GM19463 (cell line): ENCODE measurements around the gene SLC9C2.
"Not testable (repeated sequence)": the region's sequence is repeated elsewhere in the genome, so short reads cannot be mapped to it uniquely, and the experiment has no call there.

Experiments used
- ATAC-seq: cut with Tn5 transposase; IDR thresholded peaks from one replicate; pipeline ENCODE4 v1.9.1; 2021; ENCODE audit warnings: mild to moderate bottlenecking, moderate library complexity; ENCODE audit not compliant: unreplicated experiment

The SLC9C2 gene, protein sequence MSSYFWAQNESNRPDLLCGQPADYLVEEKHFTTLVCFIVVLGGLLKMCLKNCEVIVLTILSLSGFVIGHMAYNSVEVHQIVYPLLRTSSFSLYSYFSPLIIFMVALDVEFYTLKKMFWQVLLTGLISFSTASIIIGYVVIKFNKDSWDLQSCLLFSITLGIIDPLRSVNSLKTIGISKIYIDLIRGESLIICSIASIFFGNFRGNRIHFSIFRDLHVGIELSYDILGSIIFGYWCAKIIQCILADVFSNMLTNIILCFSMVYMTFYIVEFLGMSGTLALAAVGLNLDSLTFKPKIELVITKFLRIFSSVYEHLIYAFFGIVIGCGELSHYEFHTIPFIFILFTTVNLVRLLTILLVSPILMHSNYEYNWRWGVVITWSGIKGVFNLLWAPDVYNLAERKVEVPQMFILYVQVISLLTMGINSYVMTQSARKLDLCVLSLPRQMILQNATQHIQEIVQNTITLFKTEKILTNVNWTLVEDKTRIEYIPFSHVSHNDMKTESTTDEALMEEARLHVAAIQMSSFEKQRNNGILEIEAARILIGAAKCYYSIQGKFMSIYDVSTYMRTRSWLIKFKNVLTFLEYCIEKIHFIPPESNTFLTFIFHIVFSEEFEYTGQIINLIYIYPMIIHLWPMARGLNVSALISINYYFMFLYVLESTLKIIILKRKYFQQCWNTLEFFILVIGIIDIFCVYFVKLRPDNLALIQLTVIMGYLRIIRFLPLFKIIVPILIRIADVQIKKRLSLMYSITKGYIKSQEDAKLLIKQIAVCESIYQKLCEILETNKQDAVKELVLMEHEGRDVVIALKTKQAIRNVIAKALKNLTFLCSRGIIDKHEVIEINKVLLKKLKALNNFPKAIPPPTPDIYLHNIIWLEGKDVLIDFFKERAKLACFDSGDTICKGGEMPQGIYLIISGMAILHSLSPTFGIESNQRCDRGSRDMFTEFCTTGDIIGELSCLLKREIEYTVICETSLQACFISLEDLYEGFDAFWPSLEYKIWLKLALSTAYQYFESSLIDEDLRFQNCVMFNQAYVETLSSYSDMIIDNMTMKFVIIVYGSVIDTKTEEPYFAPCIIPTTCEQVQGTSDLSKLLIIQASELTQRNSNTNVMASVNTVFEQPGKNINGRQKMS

DNA sequence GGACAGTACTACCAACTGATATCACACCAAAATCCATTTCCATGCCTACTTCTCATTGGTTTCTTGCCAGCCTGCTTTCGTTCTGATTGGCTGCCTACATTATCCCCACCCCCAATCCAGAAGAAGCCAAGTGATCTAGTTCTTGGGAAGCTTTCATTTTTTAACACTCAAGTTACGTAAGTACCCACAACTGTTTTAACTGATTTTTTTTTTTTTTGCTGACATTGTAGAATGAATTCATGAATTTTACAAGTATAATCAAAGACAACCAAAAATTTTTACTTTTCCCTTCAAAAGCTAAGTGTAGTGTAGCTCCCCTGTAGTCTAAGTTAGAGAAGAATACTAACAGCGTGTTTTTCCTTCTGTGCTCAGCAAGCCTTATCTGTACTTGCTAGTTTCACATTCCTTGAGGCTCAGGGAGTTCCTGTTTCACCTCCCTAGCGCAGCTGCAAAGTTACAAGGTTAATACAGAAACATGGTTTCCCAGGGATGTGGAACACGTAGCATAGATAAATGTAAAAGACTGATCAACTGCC is at the start of gene SLC9C2:
Gene SLC9C2, minus strand, starts transcription at position 17 of the 536 bp plus-strand sequence. CDS start 1,296 bp downstream, outside the sequence.
- no peak for ATAC-seq

- ATAC-seq = no peak
Measured at GRCh38 chr1:173648880-173649605, 46.2 kb upstream of the SLC9C2 start.

DNA sequence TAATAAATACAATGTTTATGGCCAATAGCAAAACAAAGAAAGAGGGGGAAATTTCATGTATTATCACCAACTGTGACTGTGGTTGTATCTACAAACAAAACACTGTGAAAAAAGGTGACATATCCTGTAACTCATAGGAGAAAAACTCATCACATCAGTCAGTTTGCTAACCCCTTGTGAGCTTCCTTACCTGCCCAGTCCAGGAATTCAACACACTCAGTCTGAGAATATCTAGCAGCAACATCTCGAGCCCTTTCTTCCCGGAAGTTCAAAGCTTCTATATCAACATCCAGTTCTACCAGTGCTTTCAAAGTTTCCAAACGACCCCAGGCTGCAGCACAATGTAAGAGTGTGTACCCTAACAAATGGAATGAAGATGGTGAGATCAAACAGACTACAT is 43.8 kb upstream of the SLC9C2 start:
- ATAC-seq = no peak

DNA sequence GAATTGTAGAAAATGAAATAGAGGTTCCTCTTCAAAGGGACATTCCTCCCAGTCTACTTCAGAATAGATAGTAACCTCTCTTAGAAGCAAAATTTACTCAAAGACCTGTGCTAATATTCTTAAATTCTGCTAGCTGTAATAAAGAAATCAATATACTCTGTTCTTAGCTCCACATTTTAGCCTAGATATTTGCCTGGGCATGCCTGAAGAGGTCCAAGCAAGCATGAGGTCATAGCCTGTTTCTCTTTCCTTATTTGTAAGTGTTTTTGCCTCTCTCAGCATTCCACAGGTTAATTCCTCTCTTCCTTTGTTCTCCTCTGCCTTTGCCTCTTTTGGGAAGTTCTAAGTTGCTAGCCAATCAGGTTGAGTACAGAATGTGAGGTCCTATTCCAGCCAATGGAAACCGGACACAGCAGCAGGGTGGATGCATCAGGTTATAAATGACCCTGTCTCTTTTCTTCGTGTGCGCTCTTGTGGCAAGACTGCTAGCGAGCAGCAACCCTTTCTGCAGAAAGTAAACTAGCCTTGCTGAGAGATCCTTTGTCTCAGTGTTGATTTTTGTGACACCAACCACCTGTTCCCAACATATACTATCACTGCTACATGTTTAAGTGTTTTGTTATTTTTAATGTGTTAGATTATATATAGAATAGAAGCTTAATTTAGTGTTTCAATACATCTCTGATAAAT is 39.7 kb upstream of the SLC9C2 start:
- ATAC-seq = not testable (repeated sequence)

DNA sequence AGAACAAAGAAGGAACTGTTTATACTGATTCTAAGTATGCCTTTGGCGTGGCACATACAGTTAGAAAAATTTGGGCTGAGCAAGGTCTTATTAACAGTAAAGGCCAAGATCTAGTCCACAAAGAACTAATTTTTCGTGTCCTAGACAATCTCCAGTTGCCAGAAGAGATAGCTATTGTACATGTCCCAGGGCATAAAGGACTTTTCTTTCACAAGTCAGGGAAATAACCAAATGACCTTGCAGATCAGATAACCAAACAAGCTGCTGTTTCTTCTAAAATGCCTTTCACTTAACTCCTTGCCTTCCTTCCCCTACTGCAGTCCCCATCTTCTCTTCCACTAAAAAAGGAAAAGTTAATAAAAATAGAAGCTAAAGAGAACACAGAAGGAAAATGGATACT is 36.2 kb upstream of the SLC9C2 start:
- ATAC-seq = no peak

DNA sequence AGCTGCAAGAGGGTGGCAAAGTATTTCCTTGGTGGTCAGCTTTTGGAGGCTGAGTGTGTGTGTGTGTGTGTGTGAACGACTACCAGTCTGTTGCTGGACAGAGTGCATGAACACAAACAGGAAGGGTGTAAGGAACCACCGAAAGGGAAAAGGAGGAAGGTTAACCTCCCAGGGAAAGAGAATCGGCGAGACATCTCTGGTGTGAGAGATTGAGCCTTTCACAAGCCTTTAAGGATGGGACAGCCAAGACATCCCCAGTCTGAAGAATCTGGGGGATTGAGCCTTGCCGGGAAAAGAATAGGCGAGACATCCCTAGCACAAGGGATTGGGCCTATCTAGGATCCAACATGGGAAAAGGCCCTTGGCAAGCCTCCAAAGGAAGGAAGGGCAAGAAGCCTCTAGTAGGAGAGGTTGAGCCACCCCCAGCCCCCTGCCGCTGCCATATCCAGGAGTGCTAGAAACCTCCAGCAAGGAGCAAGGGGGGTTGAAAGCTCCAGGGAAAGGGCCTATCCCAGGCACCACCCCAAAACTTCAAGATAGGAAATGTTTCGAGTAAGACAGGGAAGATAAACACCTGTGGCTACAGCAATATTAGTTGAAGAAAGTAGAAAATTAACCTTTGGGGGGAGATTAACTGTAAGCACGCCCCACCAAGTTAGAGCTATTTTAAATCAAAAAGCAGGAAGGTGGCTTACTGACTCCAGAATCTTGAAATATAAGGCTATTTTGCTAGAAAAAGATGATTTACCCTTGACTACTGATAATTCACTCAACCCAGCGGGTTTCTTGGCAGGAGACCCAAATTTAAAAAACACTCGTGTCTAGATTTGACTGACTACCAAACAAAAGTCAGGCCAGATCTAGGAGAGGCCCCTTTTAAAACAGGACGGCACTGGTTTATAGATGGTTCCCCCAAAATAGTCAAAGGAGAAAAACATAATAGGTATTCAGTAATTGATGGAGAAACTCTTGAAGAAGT is 35.5 kb upstream of the SLC9C2 start:
- no peak for ATAC-seq

- ATAC-seq = not testable (repeated sequence)
Measured at GRCh38 chr1:173637236-173638042, 34.6 kb upstream of the SLC9C2 start.

DNA sequence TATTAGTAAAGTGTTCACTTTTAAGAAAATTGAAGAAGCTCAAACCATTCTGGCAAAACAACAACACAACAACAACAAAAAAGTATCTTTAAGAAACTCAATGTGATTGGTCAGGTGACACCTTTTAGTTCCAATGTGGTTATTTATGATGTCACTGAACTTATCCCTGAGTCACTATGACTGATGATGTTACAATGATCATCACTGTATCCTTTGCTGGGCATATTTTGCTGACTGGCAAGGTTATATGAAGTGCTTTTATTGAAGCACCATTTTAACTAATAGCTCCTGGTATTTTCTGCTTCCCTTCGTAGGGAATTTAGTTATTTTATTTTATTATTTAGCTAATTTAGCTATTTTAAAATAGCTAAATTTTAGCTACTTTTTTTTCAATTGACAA is 32.2 kb upstream of the SLC9C2 start, which contains the start of gene TEX50:
Gene TEX50, plus strand, starts transcription at position 223 of the 400 bp plus-strand sequence. CDS start 184 bp downstream, outside the sequence.
- no peak for ATAC-seq

GRCh38 chr1:173628888-173629287 is 26.0 kb upstream of the SLC9C2 start:
- no peak for ATAC-seq

GRCh38 chr1:173627269-173627668 is 24.4 kb upstream of the SLC9C2 start:
- ATAC-seq = no peak

GRCh38 chr1:173616859-173617258 is 14.0 kb upstream of the SLC9C2 start:
- ATAC-seq = no peak

DNA sequence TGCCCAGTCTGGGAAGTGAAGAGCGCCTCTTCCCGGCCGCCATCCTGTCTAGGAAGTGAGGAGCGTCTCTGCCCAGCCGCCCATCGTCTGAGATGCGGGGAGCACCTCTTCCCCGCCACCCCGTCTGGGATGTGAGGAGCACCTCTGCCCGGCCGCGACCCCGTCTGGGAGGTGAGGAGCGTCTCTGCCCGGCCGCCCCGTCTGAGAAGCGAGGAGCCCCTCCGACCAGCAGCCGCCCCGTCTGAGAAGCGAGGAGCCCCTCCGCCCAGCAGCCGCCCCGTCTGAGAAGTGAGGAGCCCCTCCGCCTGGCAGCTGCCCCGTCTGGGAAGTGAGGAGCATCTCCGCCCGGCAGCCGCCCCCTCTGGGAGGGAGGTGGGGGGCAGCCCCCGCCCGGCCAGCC is 10.2 kb upstream of the SLC9C2 start:
- ATAC-seq = not testable (repeated sequence)

DNA sequence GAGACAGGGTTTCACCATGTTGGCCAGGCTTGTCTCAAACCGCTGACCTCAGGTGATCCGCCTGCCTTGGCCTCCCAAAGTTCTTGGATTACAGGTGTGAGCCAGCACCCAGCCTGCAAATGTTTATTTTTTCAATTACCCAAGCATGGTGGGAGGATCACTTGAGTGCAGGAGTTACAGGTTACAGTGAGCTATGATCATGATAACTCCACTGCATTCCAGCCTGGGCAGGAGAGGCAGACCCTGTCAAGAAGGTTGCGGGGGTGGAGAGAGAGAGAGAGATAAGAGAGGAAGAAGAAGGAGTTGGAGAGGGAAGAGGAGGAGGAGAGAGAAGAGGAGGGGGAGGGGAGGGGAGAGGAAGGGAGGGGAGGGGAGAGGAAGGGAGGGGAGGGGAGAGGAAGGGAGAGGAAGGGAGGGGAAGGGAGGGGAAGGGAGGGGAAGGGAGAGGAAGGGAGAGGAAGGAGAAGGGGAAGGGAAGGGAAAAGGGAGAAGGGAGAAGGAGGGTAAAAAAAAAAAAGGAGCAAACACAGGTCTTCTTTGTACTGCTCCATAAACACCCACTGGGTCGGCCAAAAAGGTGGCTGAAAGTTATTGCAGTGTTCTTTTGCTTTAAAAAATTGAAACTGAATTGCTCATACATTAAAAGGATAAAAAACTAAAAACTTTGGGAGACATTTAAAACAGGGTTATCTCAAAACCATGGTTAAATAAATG is 5.8 kb upstream of the SLC9C2 start:
- ATAC-seq = no peak

DNA sequence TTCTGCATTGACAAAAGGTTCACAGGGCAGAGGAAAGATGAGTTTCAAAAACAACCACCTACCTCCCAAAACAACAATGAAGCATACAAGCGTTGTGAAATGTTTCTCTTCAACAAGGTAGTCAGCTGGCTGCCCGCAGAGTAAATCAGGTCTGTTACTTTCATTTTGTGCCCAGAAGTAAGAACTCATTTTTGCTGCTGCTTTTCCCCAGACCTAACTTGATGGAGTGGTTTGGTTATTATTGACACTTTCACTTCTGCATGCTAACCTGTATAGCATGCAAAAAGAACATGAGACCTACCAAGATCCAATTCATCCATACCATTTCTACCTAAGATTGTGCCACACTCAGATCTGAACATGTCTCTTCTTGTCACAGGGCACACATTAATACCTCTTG is 1.3 kb downstream of the SLC9C2 start:
- no peak for ATAC-seq

DNA sequence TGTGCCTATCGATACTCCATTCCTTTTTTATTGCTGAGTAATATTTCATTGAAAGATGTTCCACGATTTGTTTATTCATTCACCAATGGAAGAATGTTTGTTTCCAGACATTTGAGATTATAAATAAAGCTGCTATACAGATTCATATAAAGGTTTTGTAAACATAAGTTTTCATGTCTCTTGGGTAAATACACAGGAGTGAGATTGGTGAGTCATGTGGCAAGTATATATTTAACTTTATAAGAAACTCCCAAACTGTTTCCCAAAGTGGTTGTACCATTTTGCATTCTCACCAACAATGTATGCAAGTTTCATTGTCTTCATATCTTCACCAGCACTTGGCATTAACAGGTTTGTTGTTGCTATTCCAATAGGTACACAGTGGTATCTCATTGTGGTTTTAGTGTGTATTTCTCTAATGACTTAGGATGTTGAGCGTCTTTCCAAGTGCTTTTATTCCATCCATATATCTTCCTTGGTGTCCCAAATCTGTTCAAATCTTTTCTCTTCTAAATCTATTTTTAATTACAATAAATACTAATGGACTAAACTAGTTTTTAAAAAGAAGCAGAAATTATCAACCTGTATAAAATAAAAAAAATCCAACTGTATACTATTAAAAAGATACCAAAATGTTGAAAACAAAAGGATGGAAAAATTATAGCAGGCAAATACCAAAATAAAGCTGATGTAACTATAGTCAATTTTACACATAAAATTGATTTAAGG is 6.6 kb downstream of the SLC9C2 start:
- ATAC-seq = no peak

DNA sequence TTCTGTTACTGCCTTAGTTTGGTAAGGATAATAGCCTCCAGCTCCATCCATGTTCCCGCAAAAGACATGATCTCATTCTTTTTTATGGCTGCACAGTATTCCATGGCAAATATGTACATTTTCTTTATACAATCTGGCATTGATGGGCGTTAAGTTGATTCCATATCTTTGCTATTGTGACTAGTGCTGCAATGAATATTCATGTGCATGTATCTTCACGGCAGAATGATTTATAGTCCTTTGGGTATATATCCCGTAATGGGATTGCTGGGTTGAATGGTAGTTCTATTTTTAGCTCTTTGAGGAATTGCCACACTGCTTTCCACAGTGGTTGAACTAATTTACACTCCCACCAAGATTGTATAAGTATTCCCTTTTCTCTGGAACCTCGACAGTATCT is 11.7 kb downstream of the SLC9C2 start:
- not testable (repeated sequence) for ATAC-seq
